Glutamatergic neuron (in vitro differentiated cells): Measurements from ENCODE around the gene CSK. TPM values are rescaled to one million over a fixed set of nuclear protein-coding genes. Genes with fewer than 3 reads are reported as not detected.
"Not testable (repeated sequence)": the region's sequence is repeated elsewhere in the genome, so short reads cannot be mapped to it uniquely, and the experiment has no call there.

Experiments
- DNase-seq: peaks from one replicate; pipeline ENCODE4 v3.0.0; 2022
- H3K27ac Mint-ChIP-seq: one replicate; pipeline ENCODE4 v1.8.0; 2020; ENCODE audit warnings: mild to moderate bottlenecking, mixed read lengths, inconsistent platforms; ENCODE audit not compliant: unreplicated experiment
- H3K27me3 Mint-ChIP-seq: one replicate; pipeline ENCODE4 v1.8.0; 2020; ENCODE audit warnings: mild to moderate bottlenecking, moderate library complexity, mixed read lengths, inconsistent platforms; ENCODE audit not compliant: unreplicated experiment
- H3K36me3 Mint-ChIP-seq: one replicate; pipeline ENCODE4 v1.8.0; 2020; ENCODE audit warnings: mild to moderate bottlenecking, mixed read lengths, inconsistent platforms; ENCODE audit not compliant: unreplicated experiment
- H3K4me1 Mint-ChIP-seq: one replicate; pipeline ENCODE4 v1.8.0; 2020; ENCODE audit warnings: mild to moderate bottlenecking, low read depth, mixed read lengths, inconsistent platforms; ENCODE audit not compliant: unreplicated experiment
- H3K4me3 Mint-ChIP-seq: one replicate; pipeline ENCODE4 v1.8.0; 2020; ENCODE audit warnings: mild to moderate bottlenecking, mixed read lengths, inconsistent platforms; ENCODE audit not compliant: unreplicated experiment
- H3K9me3 Mint-ChIP-seq: one replicate; pipeline ENCODE4 v1.8.0; 2020; ENCODE audit warnings: mild to moderate bottlenecking, moderate library complexity, mixed read lengths, inconsistent platforms; ENCODE audit not compliant: unreplicated experiment
- CTCF ChIP-seq: fragments of 200-600 bp; sonication (generic); IDR thresholded peaks from one replicate; pipeline ENCODE4 v1.5.0; 2021; ENCODE audit not compliant: partially characterized antibody, unreplicated experiment
- long read RNA-seq: library from polyadenylated mRNA; unstranded; transcript quantifications from one replicate; pipeline ENCODE4 v2.0.0, GENCODE V29; 2020; ENCODE audit not compliant: unreplicated experiment
- total RNA-seq: library from RNA; stranded (reverse); fragmentation: NEBNext Ultra II Directional; extraction: Animal tissue kit (Norgen Biotek cat#: 25700); gene quantifications from one replicate; pipeline ENCODE4 v1.2.1, GENCODE V29; 2021; ENCODE audit not compliant: unreplicated experiment

Gene CSK
- total RNA-seq: 72.6 TPM
- long read RNA-seq, partial matches to known transcripts: 1 of 4 reads
- long read RNA-seq, other reads (novel, unspliced or antisense): 0 of 4 reads

GRCh38 chr15:74781431-74782258 is at the start of gene CSK:
Gene CSK (plus strand): TSS chr15:74782080. CDS start chr15:74798298, 16,218 bp downstream.
- peaks cover 1% of the 10 kb centered on the region for H3K9me3 Mint-ChIP-seq
- peak within 1 kb of the TSS; percentile 89 for H3K4me3 Mint-ChIP-seq
- TF ChIP-seq CTCF: peak; percentile 72
- H3K36me3 Mint-ChIP-seq: no peaks in the 10 kb centered on the region
- H3K4me1 Mint-ChIP-seq: peaks cover 27% of the 10 kb centered on the region
- H3K27me3 Mint-ChIP-seq: peaks cover 7% of the 10 kb centered on the region
- peak within 1 kb of the TSS; percentile 68 for H3K27ac Mint-ChIP-seq
- DNase-seq: peak; percentile 85

- no peak for DNase-seq
- TF ChIP-seq CTCF: no peak
- peaks cover 5% of the 10 kb centered on the region for H3K27me3 Mint-ChIP-seq
- H3K9me3 Mint-ChIP-seq: peaks cover 8% of the 10 kb centered on the region
- no peak overlapping the region for H3K4me3 Mint-ChIP-seq
- H3K27ac Mint-ChIP-seq: no peak overlapping the region
- peaks cover 6% of the 10 kb centered on the region for H3K36me3 Mint-ChIP-seq
- H3K4me1 Mint-ChIP-seq: peaks cover 3% of the 10 kb centered on the region
Measured at GRCh38 chr15:74732846-74733245, 49.0 kb upstream of the CSK start.

- Mint-ChIP-seq H3K9me3 (peaks cover 8% of the 10 kb centered on the region), H3K36me3 (peaks cover 6% of the 10 kb centered on the region), H3K27ac (no peak overlapping the region), H3K27me3 (peaks cover 5% of the 10 kb centered on the region), H3K4me3 (no peak overlapping the region), H3K4me1 (peaks cover 3% of the 10 kb centered on the region)
- DNase-seq: no peak
- no peak for TF ChIP-seq CTCF
Measured at GRCh38 chr15:74733269-74733668, 48.6 kb upstream of the CSK start.

- Mint-ChIP-seq H3K4me3 (no peak overlapping the region), H3K27ac (no peak overlapping the region), H3K36me3 (no peaks in the 10 kb centered on the region), H3K27me3 (peaks cover 5% of the 10 kb centered on the region), H3K4me1 (no peaks in the 10 kb centered on the region), H3K9me3 (peaks cover 8% of the 10 kb centered on the region)
- DNase-seq: no peak
- TF ChIP-seq CTCF: no peak
Measured at GRCh38 chr15:74735305-74735704, 46.6 kb upstream of the CSK start.

GRCh38 chr15:74738239-74738638 is 43.6 kb upstream of the CSK start:
- not testable (repeated sequence) for DNase-seq, H3K27me3 Mint-ChIP-seq, H3K4me3 Mint-ChIP-seq

More at GRCh38 chr15:74738239-74738638, 43.6 kb upstream of the CSK start:
- not testable (repeated sequence) for H3K9me3 Mint-ChIP-seq, H3K36me3 Mint-ChIP-seq, H3K27ac Mint-ChIP-seq, H3K4me1 Mint-ChIP-seq
